ENCODE results near the gene TSSC4. TPM values are rescaled to one million over a fixed set of nuclear protein-coding genes. Genes with fewer than 3 reads are reported as not detected.

Gene TSSC4
- total and polyA plus RNA-seq, 8 donors = 20.1 to 47.6 (median 29.0) TPM

DNA sequence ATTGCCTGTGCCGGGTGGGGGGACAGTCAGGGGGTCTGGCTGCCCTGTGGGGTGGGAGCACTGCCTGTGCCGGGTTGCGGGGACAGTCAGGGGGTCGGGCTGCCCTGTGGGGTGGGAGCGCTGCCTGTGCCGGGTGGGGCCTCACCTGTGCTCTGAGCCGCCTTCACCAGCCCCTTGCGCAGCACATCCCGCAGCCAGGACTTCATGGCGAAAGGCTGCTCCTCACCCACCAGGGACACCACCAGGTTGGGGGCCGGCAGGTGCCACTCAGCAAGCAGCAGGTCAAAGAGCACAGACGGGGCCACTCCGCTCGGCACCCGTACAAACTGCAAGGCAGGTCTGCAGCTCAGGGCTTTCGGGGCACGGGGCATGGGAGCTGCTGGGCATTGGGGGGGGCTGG is 21.4 kb downstream of the TSSC4 start:
- TF ChIP-seq, protein P1, sequence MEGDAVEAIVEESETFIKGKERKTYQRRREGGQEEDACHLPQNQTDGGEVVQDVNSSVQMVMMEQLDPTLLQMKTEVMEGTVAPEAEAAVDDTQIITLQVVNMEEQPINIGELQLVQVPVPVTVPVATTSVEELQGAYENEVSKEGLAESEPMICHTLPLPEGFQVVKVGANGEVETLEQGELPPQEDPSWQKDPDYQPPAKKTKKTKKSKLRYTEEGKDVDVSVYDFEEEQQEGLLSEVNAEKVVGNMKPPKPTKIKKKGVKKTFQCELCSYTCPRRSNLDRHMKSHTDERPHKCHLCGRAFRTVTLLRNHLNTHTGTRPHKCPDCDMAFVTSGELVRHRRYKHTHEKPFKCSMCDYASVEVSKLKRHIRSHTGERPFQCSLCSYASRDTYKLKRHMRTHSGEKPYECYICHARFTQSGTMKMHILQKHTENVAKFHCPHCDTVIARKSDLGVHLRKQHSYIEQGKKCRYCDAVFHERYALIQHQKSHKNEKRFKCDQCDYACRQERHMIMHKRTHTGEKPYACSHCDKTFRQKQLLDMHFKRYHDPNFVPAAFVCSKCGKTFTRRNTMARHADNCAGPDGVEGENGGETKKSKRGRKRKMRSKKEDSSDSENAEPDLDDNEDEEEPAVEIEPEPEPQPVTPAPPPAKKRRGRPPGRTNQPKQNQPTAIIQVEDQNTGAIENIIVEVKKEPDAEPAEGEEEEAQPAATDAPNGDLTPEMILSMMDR (IDR thresholded peaks at IDR 0.05) = no peak
- ATAC-seq (no peak), DNase-seq (peak in 1 of 4 donors; percentile 80)
- peaks cover 0 to 14% of the 10 kb centered on the region in 2 donors for H3K4me1 ChIP-seq
- peaks cover 0 to 16% of the 10 kb centered on the region in 2 donors for H3K27me3 ChIP-seq
- H3K9me3 ChIP-seq = no peaks in the 10 kb centered on the region
- no peak overlapping the region for H3K27ac ChIP-seq
- no peaks in the 10 kb centered on the region for H3K36me3 ChIP-seq
- H3K4me3 ChIP-seq = no peak overlapping the region
- intact Hi-C loops (cut with DNase I) = loop anchor here (2.0 to 10.0 kb wide), 3 partner anchors 117 to 227 kb away; no protein-coding TSS in a partner anchor

DNA sequence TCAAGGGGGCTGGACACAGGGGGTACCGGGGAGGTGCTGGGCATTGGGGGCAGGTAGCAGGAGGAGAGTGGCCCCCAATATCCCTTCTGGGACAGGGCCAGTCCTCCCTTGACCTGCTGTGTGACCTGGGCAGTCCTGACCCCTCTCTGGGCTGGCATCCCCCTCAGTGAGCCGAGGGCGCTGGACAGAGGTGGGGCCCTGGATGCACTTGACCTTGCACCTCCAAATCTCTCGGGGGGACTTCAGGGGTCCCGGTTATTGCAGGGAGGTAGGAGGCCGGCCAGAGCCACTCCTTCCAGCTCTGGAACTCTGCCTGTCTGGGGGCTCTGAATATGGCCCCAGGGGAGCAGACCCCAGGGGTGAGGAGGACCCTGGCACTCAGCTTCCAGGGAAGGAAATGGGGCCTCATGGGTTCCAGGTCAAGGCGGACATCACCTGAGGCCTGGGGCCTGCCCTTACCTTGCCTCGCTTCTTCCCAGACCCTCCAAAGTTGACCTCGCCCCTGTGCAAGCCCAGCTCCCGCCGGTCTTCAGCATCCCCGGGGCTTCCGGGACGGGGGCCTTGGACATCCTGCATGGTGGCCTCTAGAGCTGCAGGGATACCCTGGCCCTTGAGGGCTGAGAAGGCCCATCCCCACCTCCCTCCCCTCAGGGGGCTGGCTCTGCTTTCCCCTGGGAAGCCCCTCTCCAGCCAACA is 22.1 kb downstream of the TSSC4 start:
- ATAC-seq = no peak
- no peaks in the 10 kb centered on the region for H3K36me3 ChIP-seq
- no peak overlapping the region for H3K27ac ChIP-seq
- TF ChIP-seq, protein P1 (IDR thresholded peaks at IDR 0.05) = no peak
- DNase-seq = peak in 1 of 4 donors; percentile 59
- intact Hi-C loops (cut with DNase I) = loop anchor here in 1 of 2 donors (10.0 kb wide), 1 partner anchor 228 kb away; no protein-coding TSS in a partner anchor
- peaks cover 0 to 14% of the 10 kb centered on the region in 2 donors for H3K4me1 ChIP-seq
- no peak overlapping the region for H3K4me3 ChIP-seq
- H3K27me3 ChIP-seq = peaks cover 0 to 16% of the 10 kb centered on the region in 2 donors
- H3K9me3 ChIP-seq = no peaks in the 10 kb centered on the region

DNA sequence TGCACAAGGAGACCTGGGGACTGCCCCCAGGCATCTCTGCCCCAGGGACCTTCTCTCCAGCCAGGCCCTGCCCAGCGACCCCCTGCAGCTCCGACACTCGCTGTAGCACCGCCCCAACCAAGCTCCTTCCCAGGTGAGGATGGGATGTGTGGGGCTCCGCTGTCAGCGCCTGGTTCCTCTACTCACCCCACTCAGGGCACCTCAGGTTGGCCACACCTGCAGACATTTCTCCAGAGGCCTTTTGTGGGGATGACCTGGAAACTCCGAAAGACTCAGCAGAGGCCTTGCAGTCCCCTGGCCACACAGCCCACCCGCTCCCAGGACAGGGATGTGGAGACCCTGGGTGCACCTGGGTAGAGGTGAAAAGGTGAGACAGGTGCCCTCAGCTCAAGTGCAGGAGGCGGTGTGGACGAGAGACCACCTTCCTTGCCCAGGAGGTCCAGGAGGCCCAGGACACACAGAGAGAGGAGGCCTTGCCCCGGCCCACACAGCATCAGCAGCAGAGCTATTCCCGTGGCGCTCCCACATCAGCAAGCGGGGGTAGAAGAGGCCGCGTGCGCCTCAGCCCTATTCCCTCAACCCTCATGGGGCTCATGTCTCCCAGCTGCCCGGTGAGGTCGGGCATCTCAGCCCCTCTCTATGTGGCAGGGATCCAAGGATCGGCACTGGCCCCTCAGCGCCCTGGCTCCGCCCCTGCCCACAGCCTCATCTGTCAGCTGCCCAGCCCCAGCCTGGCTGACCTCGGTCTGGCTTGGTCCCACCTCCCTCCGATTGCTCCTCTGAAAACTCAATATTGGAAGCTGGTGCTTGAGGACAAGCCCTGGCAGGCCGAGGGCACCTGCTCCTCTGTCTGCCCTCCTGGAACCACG is 22.8 kb downstream of the TSSC4 start:
- no peaks in the 10 kb centered on the region for H3K36me3 ChIP-seq
- no peak overlapping the region for H3K27ac ChIP-seq
- H3K9me3 ChIP-seq = no peaks in the 10 kb centered on the region
- DNase-seq = peak in 1 of 4 donors; percentile 67
- no peak for ATAC-seq
- H3K4me3 ChIP-seq = no peak overlapping the region
- intact Hi-C loops (cut with DNase I) = loop anchor here in 1 of 2 donors (10.0 kb wide), 1 partner anchor 229 kb away; no protein-coding TSS in a partner anchor
- peaks cover 0 to 14% of the 10 kb centered on the region in 2 donors for H3K4me1 ChIP-seq
- H3K27me3 ChIP-seq = peaks cover 0 to 16% of the 10 kb centered on the region in 2 donors
- TF ChIP-seq, protein P1 (IDR thresholded peaks at IDR 0.05) = no peak

DNA sequence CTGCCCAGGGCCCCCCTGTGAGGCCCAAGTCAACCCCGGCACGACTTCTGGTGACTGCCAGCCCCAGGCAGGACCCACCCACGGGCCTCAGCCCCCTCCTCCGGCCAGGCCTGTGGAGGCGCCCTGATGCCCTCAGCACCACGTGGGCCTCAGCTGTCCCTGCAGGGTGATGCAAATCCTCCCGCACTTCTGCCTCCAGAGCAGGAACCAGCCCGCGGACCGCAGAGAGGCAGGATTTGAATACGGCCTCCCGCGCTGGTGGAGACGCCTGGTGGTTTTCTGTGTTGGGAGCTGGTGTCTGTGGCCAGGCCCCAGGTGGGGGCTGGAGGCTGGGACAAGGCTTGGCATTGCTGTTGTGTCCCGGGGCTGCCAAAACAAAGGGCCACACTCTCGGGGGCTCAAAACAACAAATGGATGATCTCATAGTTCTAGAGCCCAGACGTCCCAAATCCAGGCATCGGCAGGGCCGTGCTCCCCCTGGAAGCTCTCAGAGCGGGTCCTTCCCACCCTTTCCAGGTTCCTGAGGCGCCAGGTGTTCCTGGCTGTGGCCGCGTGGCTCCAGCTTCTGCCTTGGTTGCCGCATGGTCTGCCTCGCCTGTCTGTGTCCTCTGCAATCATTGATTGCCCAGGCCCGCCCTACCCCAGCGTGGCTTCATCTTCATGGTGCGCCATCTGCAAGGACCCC is 24.4 kb downstream of the TSSC4 start:
- peaks cover 0 to 10% of the 10 kb centered on the region in 2 donors for H3K4me1 ChIP-seq
- DNase-seq (peak in 1 of 4 donors; percentile 77), ATAC-seq (no peak)
- TF ChIP-seq, protein P1 (IDR thresholded peaks at IDR 0.05) = no peak
- intact Hi-C loops (cut with DNase I) = loop anchor here (5.0 to 10.0 kb wide), 3 partner anchors 102 to 462 kb away; partner anchors contain the start of gene CDKN1C (in 1 of the 2)
- H3K9me3 ChIP-seq = no peaks in the 10 kb centered on the region
- no peak overlapping the region for H3K4me3 ChIP-seq
- peaks cover 0 to 16% of the 10 kb centered on the region in 2 donors for H3K27me3 ChIP-seq
- H3K36me3 ChIP-seq = no peaks in the 10 kb centered on the region
- no peak overlapping the region for H3K27ac ChIP-seq

Measured in left lung (tissue), 10 donors.